Measurements from ENCODE around the gene FILIP1L.
A peak's percentile ranks its signal among the peaks of the same experiment; 100 is the strongest.

Gene FILIP1L

DNA sequence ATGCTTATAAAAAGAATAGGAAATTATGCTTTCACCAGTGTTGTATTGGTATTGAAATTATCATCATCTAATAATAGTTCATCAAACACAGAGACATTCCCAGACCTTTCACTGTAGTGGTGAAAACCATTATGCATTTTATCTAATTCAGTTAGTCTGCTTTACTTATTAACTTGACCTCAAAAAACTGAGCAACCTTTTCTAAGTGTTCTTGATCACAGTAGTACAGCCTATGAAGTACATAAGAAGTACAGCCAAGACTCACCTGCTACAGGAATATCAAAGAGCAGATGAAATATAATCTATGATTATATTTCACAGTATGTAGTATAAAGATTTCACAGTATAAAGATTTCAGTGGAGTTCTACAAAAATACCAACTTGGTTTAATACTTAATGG lies 75.2 kb downstream of the FILIP1L start:
- DNase-seq: no peak

DNA sequence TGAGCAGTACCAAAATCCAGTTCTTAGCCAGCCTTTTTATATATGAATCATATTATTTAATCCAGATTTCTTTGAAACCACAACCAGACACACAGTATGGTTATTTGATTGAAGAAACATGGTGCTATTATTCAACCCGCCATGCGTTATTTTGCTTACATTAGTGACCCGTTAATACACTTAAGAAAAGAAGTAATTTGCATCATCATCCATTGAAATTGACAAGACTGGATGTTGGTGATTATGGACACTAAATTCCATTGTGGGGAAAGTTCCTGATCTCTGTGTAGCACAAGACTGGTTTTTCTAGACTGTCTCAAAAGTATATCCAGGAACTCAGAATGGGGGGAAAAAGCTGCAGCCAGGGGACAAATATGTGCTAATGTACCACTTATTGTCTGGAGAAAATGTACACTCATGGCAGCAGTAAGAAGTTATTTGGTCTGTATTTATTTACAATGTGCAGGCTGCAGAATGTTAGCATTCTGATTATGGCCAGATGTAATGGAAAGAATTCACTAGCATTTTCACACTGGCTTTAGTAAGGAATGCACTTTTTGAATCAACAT lies 80.3 kb downstream of the FILIP1L start:
- DNase-seq: no peak

DNA sequence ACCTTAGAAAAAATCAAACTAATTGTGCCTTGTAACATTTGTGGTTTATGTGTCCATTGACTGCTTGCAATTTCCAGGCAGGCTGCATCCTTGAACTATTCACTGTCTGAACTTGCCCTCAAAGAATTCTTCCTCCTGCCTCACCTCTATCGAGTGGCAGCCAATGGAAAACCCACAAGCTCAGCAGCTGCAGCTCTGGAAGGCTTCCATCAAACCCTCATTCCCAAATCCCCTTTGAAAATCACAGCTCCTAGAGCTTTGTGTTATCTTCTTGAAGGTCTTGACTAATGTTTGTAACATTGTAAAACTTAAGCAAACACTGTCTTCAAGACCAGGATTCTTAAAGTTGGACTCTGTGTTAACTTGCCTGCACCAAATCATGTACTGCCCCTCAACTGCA lies 81.1 kb downstream of the FILIP1L start:
- DNase-seq: no peak

DNA sequence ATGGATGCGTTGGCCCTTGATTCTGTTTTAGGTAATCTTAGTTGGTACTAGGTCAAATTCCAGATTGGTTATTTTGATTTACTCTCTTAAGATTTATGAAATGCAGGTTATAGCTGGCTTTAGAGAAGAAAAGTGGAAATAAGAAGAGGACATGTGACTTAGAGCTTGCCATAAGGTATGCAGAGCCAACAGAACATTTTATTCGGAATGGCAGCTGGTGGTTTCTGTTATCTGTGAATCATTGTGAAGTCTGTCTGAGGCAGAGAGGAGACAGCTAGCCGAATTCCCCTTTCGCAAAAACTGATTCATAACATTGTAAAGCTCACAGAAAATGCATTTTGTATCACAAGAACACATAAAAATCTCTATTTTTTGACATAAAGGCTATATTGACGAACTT lies 82.1 kb downstream of the FILIP1L start:
- DNase-seq: no peak

DNA sequence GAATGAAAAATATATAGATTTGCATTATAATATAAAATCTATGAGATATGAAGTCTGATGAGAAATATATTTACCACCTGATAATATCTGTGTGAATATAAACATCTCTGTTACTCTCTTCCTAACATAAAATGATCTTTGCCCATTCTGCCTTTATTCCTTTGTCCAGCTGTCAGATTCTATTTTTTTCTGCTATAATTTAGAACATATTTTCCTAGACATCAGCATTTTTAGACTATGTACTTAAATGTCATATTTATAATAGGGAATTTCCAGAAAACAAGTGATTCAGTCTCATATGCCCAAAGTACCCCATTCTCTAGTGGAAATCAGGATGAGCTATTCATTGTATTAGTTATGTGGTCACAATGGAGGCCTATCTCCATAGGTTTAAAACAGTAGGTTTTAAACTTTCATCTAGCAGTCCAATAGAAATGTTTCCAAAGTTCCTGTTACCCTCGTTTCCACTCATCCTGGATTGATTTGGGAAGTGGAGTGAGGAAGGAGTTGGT lies 83.3 kb downstream of the FILIP1L start:
- DNase-seq: peak; percentile 5 to 33

DNA sequence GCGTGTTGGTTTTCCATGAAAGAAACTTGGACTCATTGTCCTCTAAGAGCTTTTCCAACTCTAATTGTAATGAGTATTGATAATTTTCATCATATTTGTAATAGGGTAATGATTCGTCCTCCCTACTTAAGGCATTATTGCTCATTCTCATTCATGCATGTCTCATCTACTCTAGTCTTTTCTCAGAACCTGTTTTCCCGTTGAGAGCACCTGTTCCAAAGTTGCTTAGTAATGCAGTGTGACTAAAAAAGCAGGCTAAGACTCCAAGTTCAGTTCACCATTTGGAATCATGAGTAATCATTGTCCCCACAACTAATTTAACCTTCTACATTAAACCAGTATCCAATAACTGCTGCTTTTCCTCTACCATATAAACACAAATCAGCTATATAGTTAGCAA lies 84.0 kb downstream of the FILIP1L start:
- DNase-seq: no peak

DNA sequence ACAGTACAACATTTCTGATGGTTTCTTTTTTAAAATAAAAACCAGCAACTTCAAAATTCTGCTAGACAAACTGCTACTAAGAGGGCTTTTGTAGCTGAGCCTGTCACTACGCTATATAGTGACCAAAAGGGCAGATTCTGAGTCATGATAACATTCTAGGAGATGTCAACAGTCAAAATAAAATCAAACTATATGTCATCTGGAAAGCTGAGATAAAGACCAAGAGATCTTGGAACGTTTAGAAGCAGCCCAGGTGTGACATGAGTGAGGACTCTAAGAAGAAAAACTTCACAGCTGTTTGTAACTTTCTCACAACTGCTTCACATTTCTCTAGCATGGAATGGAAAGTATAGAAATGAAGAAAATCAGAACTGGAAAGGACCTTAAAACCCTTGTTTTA lies 84.6 kb downstream of the FILIP1L start:
- DNase-seq: no peak

DNA sequence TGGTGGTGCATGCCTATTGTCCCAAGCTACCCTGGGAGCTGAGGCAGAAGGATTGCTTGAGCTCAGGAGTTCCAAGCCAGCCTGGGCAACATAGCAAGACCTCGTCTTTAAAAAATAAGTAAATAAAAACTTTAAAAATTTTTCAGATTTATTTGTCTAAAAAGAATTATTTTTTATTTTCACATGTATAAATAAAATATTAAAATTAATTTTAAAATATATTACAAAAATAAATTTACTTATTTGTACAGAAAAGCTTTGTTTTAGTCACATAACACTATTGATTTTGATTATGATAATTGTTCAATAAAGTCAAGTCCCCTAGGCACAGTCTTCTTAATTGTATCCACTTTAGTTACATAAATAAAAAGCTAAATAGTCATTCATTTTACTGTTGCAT lies 85.2 kb downstream of the FILIP1L start:
- DNase-seq: no peak

DNA sequence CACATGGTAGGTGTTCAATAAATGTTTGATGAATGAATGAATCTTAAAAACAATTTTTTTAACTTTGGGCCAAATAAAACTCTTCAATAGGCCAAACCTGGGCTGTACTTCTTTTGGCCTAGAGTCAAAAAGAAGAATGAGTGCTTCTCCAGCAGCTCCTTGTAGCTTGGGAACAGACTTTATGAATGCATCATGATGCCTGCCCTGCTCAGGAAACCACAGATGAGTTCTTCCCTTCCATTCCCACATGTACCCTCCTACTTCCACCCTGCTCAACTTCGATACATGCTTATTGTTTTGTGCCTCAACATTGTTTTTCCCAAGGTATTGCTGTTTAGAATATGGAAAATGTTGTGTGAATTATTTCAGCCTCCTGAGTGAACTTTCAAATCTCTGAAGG lies 87.0 kb downstream of the FILIP1L start:
- no peak for DNase-seq

DNA sequence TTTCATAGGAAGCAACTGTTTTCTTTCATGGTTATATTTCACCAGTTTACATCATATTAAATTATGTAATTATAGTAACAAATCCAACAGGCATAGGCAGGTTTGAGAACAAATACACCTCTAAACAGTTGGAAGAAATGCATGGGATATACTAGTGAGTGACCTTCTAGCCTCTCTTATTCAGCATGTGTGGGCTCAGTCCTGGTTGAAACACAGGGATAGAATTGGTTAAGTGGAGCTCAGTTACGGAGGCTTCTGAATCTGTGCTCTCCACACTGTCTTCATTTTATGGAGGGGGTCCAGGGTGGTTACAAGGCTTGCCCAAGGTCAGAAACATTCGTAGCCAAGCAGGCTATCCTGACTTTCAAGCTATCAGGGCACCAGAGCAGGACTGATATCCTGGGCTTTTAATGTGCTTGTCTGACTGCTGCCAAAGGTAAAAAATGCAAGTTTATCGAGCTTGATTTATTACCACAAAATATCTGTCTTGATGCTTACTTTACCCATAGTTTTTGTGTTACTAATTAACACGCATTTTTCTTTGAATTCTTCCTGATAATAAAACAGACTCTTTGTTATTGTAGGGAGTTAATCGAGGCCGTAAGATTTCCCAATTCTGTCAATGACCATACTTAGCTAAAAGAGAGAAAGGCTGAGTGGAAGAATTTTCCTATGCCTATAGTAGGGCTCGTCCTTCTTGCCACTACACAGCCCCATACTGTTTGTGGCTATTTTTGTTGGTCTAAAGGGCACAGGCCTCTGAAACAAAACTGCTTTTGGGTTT lies 89.6 kb downstream of the FILIP1L start:
- DNase-seq: no peak

DNA sequence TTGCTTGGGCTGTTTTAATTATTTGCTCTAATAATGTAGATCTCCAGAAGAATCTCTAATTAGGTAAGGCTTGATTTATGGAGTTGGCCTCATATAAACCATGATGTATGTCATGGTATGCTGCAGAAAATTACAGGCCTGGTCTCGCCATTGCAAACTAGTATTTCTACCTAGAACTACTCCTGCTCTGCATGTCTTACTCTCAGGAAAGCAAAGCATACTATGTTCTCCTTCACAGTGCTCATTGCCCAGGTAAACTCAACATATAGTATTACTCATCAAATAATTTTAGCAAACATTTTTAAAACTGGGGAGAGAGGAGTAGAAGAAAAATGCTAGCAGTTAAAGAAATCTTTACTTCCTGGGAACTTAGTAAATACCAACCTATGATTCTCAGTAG lies 90.7 kb downstream of the FILIP1L start:
- no peak for DNase-seq

DNA sequence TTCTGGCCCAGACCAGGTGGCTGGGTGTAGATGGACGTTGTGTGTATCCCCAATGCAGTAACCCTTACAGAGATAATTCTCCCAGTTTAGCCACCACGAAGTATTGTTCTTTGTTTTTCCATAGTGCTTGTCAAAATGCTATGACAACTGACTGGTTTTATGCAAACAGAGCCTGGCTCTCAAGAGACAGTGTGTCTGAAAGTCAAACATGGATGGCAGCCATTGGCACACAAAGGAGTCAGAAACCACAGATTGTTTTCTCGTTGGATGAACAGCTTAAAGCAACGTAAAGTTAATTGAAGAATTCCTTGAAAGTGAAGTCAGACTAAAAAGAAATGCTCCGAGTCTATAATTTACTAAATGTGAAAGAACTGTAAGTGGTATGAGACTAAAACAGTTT lies 91.2 kb downstream of the FILIP1L start:
- no peak for DNase-seq

DNA sequence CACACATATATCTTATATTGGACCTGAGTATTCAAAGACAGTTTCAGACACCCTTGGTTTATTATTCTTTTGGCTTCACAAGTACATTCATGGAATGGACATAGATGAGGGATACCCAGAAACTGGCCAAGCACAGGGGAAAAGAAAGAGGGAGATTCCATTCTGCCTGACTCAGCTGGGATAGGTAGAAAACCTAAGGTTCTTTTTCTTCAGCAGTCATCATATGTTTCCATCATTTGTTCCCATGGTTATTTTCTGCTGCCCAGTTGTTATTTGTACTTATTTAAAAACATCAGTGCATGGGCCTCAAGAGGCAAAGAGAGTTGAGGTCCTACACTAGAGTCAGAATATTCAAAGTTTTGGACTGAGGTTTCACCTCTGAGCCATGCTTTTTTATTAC lies 91.8 kb downstream of the FILIP1L start:
- DNase-seq: no peak

DNA sequence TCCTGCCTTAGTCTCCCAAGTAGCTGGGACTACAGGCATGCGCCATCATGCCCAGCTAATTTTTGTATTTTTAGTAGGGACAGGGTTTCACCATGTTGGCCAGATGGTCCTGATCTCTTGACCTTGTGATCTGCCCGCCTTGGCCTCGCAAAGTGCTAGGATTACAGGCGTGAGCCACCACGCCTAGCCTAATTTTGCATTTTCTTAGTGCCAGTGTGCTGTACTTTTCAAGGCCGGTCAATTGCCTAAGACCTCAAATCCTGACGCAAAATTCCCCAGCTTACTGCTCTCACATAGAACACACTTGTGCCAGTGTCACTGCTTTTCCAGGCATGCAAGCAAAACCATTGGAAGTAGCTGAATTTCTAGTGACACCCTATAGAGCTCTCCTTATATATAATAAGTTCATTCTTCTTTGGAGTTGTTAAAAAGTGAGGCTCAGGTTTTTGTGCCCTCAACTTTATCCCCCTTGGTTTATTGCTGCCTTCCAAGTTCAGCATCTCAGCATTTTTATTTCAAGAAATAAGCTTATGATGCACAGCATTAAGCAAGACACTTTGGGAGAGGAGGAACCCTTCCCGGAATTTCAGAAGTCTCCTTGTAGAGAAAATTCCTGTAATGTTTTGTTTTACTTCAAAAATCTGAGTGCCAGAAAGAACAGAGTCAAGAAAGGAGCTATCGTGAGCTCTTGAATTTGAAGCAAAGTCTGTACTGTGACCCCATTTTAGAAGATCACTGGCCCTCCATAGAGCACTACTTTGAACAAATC lies 93.2 kb downstream of the FILIP1L start:
- no peak for DNase-seq

DNA sequence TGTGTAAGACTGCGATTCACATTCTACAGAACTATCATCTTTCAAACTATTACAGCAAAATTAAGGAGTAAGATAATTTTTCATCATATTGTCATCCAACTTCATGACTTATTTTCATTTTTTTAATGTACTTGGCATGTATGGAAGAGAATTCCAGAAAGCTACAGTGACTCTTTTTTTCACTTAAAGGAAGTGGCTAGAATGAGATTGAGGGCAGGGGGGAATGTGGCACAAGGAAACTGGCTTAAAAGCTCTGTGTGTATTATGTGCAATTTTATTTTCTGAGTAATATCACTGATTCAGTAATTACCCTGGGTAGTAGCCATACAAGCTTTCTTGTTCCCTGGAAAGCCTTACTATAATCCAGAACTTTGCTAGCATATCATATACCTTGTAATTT lies 94.6 kb downstream of the FILIP1L start:
- DNase-seq: no peak

DNA sequence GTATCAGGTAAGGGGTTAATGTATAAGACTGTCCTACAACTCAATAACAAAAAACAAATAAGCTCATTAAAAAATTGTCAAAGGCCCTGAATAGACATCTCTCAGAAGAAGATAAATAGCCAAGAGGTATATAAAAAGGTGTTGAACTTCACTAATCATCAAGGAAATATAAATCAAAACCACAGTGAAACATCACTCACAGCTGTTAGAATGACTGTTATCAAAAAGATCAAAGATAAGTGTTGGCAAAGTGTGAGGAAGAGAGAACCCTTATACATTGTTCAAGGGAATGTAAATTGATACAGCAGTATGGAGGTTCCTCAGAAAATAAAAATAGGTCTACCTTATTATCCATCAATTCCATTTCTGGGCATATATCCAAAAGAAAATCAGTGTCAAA lies 95.5 kb downstream of the FILIP1L start:
- no peak for DNase-seq

DNA sequence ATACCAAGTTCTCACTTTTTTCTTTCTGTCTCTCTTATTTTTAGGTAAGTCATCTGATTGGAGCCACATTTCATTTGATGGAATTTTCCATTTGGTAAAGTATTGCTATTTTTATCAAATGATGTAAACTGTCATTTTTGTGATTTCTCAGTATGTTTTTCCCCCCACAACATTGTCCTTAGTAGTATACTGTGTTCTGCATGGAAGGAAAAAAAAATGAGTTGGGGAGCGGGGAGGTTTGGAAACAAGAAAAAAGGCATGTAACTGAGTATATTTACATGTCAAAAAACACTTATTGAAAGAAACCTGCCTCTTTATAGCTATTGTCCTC lies 104.2 kb downstream of the FILIP1L start:
- DNase-seq: no peak

DNA sequence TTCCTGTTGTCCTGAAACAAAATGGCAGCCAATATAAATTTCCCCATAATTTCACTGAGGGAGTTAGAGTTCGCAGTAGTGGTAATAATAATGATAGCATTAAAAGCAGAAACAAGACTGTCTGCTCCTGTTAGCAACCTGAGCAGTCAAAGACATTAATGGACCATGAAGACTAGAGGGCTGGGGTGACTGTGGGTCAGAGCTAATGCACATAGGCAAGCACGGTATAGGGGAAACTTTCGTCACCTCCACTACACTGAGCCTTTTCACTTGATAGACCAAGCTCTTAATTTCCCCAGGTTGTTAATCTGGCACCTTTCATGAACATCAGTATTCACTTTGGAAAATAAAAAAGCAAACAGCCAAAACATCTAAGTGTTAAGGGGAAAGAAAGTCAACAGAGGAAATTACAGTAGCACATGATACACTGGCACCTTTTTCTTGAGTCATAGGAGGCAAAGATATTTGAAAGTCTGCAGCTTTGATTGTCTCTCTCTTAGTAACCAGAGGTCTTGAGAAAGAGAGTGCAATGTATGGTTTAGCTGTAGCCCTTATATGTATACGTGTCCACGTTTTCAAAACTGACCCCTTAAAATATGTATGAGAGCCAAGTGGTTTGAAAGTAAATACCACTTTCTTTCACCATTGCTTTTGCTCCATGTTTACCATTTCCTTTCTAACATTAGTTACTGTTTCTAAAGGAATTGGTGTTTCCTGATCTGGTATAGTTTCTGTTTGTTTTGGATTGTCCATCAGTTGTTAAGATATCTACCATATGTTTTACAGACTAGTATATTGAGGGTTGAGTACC lies 104.8 kb downstream of the FILIP1L start:
- no peak for DNase-seq

DNA sequence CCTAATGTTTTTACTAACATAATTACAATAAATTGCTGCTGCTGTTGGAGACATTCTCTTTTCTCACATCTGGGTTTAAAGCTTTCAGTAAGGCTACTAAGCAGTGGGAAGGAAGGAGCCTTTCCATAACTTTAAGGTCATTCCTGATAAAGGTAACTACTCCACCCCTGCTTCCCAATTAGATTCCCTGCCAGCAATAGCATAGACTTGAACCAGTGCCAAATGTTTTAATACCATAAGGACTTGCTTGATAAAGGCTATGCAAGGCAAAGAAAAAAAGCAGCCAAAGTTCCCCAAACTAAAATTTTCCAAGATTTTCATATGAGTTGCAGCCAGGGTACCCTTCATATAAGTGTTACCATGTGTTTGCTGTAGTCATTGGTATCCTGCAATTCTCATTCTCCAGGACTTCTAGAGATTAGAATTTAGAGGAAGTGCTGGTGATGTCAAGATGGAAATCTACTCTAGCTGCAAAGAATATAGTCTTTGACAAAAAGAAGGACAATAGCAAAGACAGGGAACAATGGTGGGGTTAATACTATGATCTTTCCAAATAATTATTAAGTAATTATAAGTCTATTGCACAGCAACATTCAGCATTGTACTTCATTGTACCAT lies 106.1 kb downstream of the FILIP1L start:
- no peak for DNase-seq

DNA sequence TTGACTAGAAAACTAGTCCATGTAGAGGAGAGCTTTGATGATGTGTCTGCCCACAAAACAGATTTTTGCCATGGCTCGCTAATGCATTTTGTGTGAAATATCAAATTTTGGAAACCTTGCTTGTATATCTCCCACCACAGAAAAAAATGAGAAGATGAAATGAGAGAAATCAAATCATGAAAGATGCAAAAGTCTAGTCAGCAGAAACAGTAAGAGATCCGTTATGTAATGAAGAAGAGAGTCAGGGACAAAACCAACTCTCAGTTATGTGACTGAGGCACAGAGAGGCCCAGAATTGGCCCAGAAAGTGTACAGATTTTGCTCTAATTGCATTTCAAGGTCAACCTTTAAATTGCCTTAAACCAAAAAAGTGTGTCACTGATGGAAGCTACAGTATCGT lies 107.0 kb downstream of the FILIP1L start:
- no peak for DNase-seq

DNA sequence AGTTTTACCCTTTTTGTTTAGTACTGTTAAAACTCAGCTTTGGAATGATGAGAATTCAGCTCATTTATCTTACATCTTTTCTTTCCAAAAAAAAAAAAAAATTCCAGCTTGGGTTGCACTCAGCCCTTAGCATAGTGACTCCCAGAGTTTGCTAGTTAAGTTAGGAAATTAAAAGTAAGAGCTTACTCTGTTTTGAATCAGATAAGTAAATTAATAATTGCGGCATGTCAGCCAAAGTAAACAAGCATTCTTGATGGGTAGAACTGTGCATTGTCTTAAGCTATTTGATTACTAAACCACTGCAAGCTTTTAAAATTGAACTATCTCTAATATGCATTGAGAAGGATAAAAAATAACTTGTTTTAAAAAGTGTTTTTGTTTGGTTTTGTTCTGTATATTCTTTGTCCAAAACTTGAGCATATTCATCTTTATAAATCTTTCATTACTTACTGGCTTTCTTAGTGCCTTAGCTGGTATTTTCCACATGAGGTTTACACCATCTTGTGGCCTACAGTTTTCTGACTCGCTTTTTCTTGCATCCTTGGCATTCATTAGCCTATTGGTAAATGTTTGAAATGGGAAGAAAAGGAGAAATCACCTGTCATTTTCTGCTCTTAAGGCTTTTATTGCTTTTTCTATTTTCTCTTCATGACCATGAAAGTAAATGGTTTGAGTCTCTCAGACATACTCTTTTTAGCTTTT lies 107.6 kb downstream of the FILIP1L start:
- peak in 1 of 2 donors; percentile 8 for DNase-seq

All from inflammatory macrophage treated with lipopolysaccharide for 1 hour (primary cell).